ENCODE measurements around the gene KDELR1.

The KDELR1 gene

DNA sequence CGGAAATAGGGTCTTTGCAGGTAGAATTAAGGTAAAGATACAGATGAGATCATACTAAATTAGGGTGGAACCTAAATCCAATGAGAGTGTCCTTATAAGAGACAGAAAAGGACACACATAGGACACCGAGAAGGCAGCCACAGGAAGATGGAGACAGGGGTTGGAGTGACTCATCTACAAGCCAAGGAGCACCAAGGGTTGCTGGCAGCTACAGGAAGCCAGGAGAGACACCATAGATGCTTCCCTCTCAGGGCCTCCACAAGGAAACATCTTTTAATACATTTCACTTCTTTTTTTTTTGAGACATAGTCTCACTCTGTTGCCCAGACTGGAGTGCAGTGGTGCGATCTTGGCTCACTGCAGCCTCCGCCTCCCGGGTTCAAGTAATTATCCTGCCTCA, 37.7 kb downstream of the KDELR1 start:
- H3K9ac ChIP-seq (ENCODE audit: low read length): no peak overlapping the region
- H3K27ac ChIP-seq (ENCODE audit: low read depth, low read length): no peak overlapping the region

DNA sequence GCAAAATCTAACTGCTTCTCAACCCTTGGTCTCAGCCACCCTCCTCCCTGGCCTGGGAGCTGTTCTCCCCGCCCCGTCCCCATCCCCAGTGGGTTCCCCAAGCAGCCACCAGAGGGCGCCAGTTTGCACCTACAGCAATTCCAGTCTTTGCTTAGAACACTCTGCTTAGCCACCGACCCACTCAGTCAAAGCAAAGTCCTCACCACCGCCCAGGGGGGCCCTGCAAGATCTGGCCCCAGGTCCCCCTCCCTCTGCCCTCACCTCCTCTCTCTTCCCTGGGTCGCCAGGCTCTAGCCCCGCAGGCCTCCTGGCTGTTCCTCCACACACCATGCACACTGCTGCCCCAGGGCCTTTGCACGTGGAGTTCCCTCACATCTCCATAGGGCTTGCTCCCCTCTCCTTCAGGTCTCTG, 40.0 kb downstream of the KDELR1 start:
- Histone ChIP-seq H3K27ac (ENCODE audit: low read depth, low read length) (no peak overlapping the region), H3K9me3 (ENCODE audit: control insufficient read depth, insufficient read depth, low read depth, low read length) (no peaks in the 10 kb centered on the region), H3K9ac (ENCODE audit: low read length) (no peak overlapping the region), H3K4me3 (ENCODE audit: low read depth, low read length) (no peak overlapping the region), H3K4me1 (ENCODE audit: control insufficient read depth, insufficient read depth, low read length) (peaks cover 3% of the 10 kb centered on the region; the same call in 1 of the 2 replicates), H3K27me3 (ENCODE audit: control insufficient read depth, insufficient read depth, low read length) (no peaks in the 10 kb centered on the region), H3K36me3 (ENCODE audit: control insufficient read depth, insufficient read depth, low read length) (no peaks in the 10 kb centered on the region)

More for the DNA sequence above, 37.7 kb downstream of the KDELR1 start:
- no peaks in the 10 kb centered on the region for H3K36me3 ChIP-seq (ENCODE audit: control insufficient read depth, insufficient read depth, low read length)
- no peaks in the 10 kb centered on the region for H3K9me3 ChIP-seq (ENCODE audit: control insufficient read depth, insufficient read depth, low read depth, low read length)
- no peak overlapping the region for H3K4me3 ChIP-seq (ENCODE audit: low read depth, low read length)
- no peaks in the 10 kb centered on the region for H3K4me1 ChIP-seq (ENCODE audit: control insufficient read depth, insufficient read depth, low read length)
- no peaks in the 10 kb centered on the region for H3K27me3 ChIP-seq (ENCODE audit: control insufficient read depth, insufficient read depth, low read length)

GRCh38 chr19:48350856-48351255, 40.5 kb downstream of the KDELR1 start:
- Histone ChIP-seq H3K4me3 (ENCODE audit: low read depth, low read length) (no peak overlapping the region), H3K9ac (ENCODE audit: low read length) (no peak overlapping the region), H3K27me3 (ENCODE audit: control insufficient read depth, insufficient read depth, low read length) (no peaks in the 10 kb centered on the region), H3K9me3 (ENCODE audit: control insufficient read depth, insufficient read depth, low read depth, low read length) (no peaks in the 10 kb centered on the region), H3K36me3 (ENCODE audit: control insufficient read depth, insufficient read depth, low read length) (no peaks in the 10 kb centered on the region), H3K4me1 (ENCODE audit: control insufficient read depth, insufficient read depth, low read length) (peaks cover 3% of the 10 kb centered on the region; the same call in 1 of the 2 replicates), H3K27ac (ENCODE audit: low read depth, low read length) (no peak overlapping the region)

DNA sequence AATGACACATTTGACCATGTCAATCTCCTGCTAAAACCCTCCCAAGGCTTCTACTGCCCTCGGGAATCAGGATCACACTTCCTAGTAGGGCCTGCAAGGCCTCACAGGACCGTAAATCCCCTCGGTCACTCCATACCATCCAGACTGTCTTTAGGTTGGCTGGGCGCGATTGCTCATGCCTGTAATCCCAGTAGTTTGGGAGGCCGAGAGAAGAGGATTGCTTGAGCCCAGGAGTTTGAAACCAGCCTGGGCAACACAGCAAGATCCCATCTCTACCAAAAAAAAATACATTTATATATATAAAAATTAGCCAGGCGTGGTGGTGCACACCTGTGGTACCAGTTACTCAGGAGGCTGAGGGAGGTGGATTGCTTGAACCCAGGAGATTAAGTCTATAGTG, 42.6 kb downstream of the KDELR1 start:
- no peaks in the 10 kb centered on the region for H3K36me3 ChIP-seq (ENCODE audit: control insufficient read depth, insufficient read depth, low read length)
- no peaks in the 10 kb centered on the region for H3K27me3 ChIP-seq (ENCODE audit: control insufficient read depth, insufficient read depth, low read length)
- peaks cover 3% of the 10 kb centered on the region; the same call in 1 of the 2 replicates for H3K4me1 ChIP-seq (ENCODE audit: control insufficient read depth, insufficient read depth, low read length)
- H3K9me3 ChIP-seq (ENCODE audit: control insufficient read depth, insufficient read depth, low read depth, low read length): no peaks in the 10 kb centered on the region
- H3K27ac ChIP-seq (ENCODE audit: low read depth, low read length): no peak overlapping the region
- no peak overlapping the region for H3K9ac ChIP-seq (ENCODE audit: low read length)
- H3K4me3 ChIP-seq (ENCODE audit: low read depth, low read length): no peak overlapping the region

GRCh38 chr19:48348045-48348444, 43.3 kb downstream of the KDELR1 start:
- no peak overlapping the region for H3K27ac ChIP-seq (ENCODE audit: low read depth, low read length)
- peak overlapping the region; percentile 16 for H3K9ac ChIP-seq (ENCODE audit: low read length)
- H3K4me3 ChIP-seq (ENCODE audit: low read depth, low read length): no peak overlapping the region
- H3K36me3 ChIP-seq (ENCODE audit: control insufficient read depth, insufficient read depth, low read length): no peaks in the 10 kb centered on the region
- H3K4me1 ChIP-seq (ENCODE audit: control insufficient read depth, insufficient read depth, low read length): peaks cover 3% of the 10 kb centered on the region; the same call in 1 of the 2 replicates
- H3K9me3 ChIP-seq (ENCODE audit: control insufficient read depth, insufficient read depth, low read depth, low read length): no peaks in the 10 kb centered on the region
- H3K27me3 ChIP-seq (ENCODE audit: control insufficient read depth, insufficient read depth, low read length): no peaks in the 10 kb centered on the region

GRCh38 chr19:48346191-48346590, 45.2 kb downstream of the KDELR1 start:
- Histone ChIP-seq H3K27ac (ENCODE audit: low read depth, low read length) (no peak overlapping the region), H3K9ac (ENCODE audit: low read length) (no peak overlapping the region), H3K4me3 (ENCODE audit: low read depth, low read length) (no peak overlapping the region), H3K36me3 (ENCODE audit: control insufficient read depth, insufficient read depth, low read length) (no peaks in the 10 kb centered on the region), H3K27me3 (ENCODE audit: control insufficient read depth, insufficient read depth, low read length) (no peaks in the 10 kb centered on the region), H3K9me3 (ENCODE audit: control insufficient read depth, insufficient read depth, low read depth, low read length) (no peaks in the 10 kb centered on the region), H3K4me1 (ENCODE audit: control insufficient read depth, insufficient read depth, low read length) (peaks cover 7% of the 10 kb centered on the region; the same call in 1 of the 2 replicates)

- no peaks in the 10 kb centered on the region for H3K27me3 ChIP-seq (ENCODE audit: control insufficient read depth, insufficient read depth, low read length)
- H3K9ac ChIP-seq (ENCODE audit: low read length): no peak overlapping the region
- H3K27ac ChIP-seq (ENCODE audit: low read depth, low read length): no peak overlapping the region
- no peaks in the 10 kb centered on the region for H3K36me3 ChIP-seq (ENCODE audit: control insufficient read depth, insufficient read depth, low read length)
- H3K4me1 ChIP-seq (ENCODE audit: control insufficient read depth, insufficient read depth, low read length): peaks cover 7% of the 10 kb centered on the region; the same call in 1 of the 2 replicates
- H3K9me3 ChIP-seq (ENCODE audit: control insufficient read depth, insufficient read depth, low read depth, low read length): no peaks in the 10 kb centered on the region
- no peak overlapping the region for H3K4me3 ChIP-seq (ENCODE audit: low read depth, low read length)
Measured at GRCh38 chr19:48344892-48345291, 46.5 kb downstream of the KDELR1 start.

- no peaks in the 10 kb centered on the region for H3K9me3 ChIP-seq (ENCODE audit: control insufficient read depth, insufficient read depth, low read depth, low read length)
- peaks cover 8% of the 10 kb centered on the region; the same call in 1 of the 2 replicates for H3K4me1 ChIP-seq (ENCODE audit: control insufficient read depth, insufficient read depth, low read length)
- H3K27ac ChIP-seq (ENCODE audit: low read depth, low read length): no peak overlapping the region
- H3K36me3 ChIP-seq (ENCODE audit: control insufficient read depth, insufficient read depth, low read length): no peaks in the 10 kb centered on the region
- H3K27me3 ChIP-seq (ENCODE audit: control insufficient read depth, insufficient read depth, low read length): no peaks in the 10 kb centered on the region
- no peak overlapping the region for H3K9ac ChIP-seq (ENCODE audit: low read length)
- no peak overlapping the region for H3K4me3 ChIP-seq (ENCODE audit: low read depth, low read length)
Measured at GRCh38 chr19:48342841-48343540, 48.4 kb downstream of the KDELR1 start.

DNA sequence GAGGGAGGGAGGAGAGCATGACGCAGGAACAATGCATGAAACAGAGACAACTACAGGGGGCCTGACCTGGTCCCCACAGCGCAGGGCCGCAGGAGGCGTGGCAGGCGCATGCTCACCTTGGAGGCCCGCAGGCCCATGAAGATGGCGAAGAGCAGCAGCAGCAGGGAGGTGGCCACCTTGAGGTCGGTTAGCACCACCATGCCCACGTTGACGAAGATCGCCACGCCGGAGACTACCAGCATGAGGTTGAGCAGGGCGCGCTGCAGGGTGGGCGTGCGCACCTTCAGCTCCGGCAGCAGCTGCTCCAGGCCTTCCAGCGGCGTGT, 49.0 kb downstream of the KDELR1 start:
- Histone ChIP-seq H3K4me3 (ENCODE audit: low read depth, low read length) (no peak overlapping the region), H3K36me3 (ENCODE audit: control insufficient read depth, insufficient read depth, low read length) (no peaks in the 10 kb centered on the region), H3K9me3 (ENCODE audit: control insufficient read depth, insufficient read depth, low read depth, low read length) (no peaks in the 10 kb centered on the region), H3K4me1 (ENCODE audit: control insufficient read depth, insufficient read depth, low read length) (peaks cover 8% of the 10 kb centered on the region; the same call in 1 of the 2 replicates), H3K27me3 (ENCODE audit: control insufficient read depth, insufficient read depth, low read length) (no peaks in the 10 kb centered on the region), H3K9ac (ENCODE audit: low read length) (no peak overlapping the region), H3K27ac (ENCODE audit: low read depth, low read length) (no peak overlapping the region)

DNA sequence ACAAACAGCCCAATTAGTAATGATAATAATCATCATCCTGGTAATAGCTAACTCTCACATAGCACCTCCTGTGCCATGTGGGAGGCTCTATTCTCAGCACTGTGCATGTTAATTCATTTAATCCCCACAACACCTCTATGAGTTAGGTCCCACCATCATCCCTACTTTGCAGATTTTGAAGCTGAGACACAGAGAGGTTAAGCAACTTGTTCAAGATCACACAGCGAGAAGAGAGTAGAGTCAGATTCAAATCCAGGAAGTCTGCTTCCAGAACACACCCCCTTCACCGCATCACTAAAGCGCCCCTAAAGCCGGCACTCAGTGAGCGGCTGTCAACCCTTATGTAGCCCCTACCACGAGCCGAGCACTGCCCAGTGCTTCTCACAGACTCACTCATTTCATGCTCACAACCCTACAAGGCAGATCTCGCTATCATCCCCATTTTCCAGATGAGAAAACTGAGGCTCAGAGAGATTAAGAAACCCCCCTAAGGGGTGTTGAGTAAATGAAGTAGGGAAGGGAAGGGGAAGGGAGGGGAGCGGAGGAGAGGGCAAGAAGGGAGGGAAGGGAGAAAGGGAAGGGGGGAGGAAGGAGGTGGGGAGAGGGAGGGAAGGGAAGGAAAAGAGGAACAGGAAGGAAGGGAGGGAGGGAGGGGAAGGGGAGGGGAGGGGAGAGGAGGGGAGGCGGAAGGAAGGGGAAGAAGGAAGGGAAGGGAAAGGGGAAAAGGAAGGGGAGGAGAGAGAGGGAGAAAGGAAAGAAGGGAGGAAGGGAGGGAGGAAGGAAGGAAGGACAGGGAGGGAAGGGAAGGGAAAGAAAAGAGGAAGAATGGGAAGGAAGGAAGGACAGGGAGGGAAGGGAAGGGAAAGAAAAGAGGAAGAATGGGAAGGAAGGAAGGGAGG, 49.6 kb downstream of the KDELR1 start:
- Histone ChIP-seq H3K27me3 (ENCODE audit: control insufficient read depth, insufficient read depth, low read length) (no peaks in the 10 kb centered on the region), H3K36me3 (ENCODE audit: control insufficient read depth, insufficient read depth, low read length) (no peaks in the 10 kb centered on the region), H3K4me1 (ENCODE audit: control insufficient read depth, insufficient read depth, low read length) (peaks cover 8% of the 10 kb centered on the region; the same call in 1 of the 2 replicates), H3K9me3 (ENCODE audit: control insufficient read depth, insufficient read depth, low read depth, low read length) (no peaks in the 10 kb centered on the region), H3K9ac (ENCODE audit: low read length) (no peak overlapping the region), H3K27ac (ENCODE audit: low read depth, low read length) (no peak overlapping the region), H3K4me3 (ENCODE audit: low read depth, low read length) (no peak overlapping the region)

DNA sequence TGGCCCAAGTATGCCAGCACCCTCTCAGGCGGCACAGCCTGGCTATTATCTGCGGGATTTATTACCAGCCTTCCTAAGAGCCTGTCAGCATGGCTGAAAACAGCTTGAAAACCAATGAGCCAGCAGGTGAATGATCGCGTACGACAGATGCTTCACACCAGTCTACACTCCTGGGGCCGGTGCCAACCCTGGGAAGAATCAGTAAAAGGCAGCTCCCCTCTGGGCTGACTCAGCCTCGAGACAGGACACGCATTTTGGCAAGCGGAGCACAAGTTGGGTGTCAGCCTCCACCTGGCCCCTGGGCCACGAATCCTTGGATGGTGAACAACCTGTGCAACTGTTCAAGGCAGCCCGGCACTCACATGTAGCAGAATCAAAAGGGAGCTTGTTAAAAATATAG, 50.4 kb downstream of the KDELR1 start:
- no peaks in the 10 kb centered on the region for H3K9me3 ChIP-seq (ENCODE audit: control insufficient read depth, insufficient read depth, low read depth, low read length)
- H3K36me3 ChIP-seq (ENCODE audit: control insufficient read depth, insufficient read depth, low read length): no peaks in the 10 kb centered on the region
- H3K27me3 ChIP-seq (ENCODE audit: control insufficient read depth, insufficient read depth, low read length): no peaks in the 10 kb centered on the region
- no peak overlapping the region for H3K9ac ChIP-seq (ENCODE audit: low read length)
- H3K27ac ChIP-seq (ENCODE audit: low read depth, low read length): no peak overlapping the region
- H3K4me1 ChIP-seq (ENCODE audit: control insufficient read depth, insufficient read depth, low read length): peaks cover 8% of the 10 kb centered on the region; the same call in 1 of the 2 replicates
- no peak overlapping the region for H3K4me3 ChIP-seq (ENCODE audit: low read depth, low read length)

All from HUES6 (cell line).